Neural cell (in vitro differentiated cells): ENCODE measurements around the gene MTG1.

Experiments used
- EZH2 ChIP-seq: fragments of 200-600, 300-800 bp; shearing (Covaris generic), sonication (generic); IDR thresholded peaks from 2 replicates; pipeline ENCODE4 v1.6.1; 2014; ENCODE audit warnings: antibody characterized with exemption, low read length, borderline replicate concordance, mild to moderate bottlenecking; ENCODE audit not compliant: insufficient read depth, poor library complexity, severe bottlenecking
- RAD21 ChIP-seq: fragments of 450-650 bp; conservative IDR thresholded peaks from 2 replicates; pipeline ENCODE4 v1.6.1; 2014; ENCODE audit warnings: antibody characterized with exemption, mild to moderate bottlenecking, moderate library complexity
- TF ChIP-seq, protein P1 (sequence below): fragments of 450-650 bp; IDR thresholded peaks from 2 replicates; pipeline ENCODE4 v1.5.1; 2014; ENCODE audit warnings: antibody characterized with exemption, mild to moderate bottlenecking, moderate library complexity; ENCODE audit not compliant: poor library complexity, severe bottlenecking
- TF ChIP-seq, protein P2 (sequence below): IDR thresholded peaks from 2 replicates; pipeline ENCODE4 v1.6.1; 2012; ENCODE audit warnings: borderline replicate concordance

DNA sequence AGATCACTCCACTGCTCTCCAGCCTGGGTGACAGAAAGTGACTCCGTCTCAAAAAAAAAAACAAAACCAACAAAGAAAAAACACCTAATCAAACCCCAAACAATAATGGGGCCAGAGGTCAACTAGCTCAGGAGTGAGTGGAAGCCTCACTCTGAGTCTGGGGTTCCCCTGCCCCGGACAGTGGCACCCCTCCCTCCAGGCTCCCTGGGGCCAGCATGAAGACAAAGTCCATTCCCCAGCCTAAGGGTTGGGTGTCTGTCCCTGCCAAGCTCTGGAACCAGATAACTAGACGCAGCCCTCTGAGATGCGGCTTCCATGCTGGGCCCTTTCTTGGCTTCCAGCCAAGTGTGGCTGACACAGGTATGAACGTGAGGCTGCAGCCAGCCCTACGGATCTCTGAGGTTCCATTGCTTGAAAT lies 34.4 kb upstream of the MTG1 start:
- TF ChIP-seq, protein P1, sequence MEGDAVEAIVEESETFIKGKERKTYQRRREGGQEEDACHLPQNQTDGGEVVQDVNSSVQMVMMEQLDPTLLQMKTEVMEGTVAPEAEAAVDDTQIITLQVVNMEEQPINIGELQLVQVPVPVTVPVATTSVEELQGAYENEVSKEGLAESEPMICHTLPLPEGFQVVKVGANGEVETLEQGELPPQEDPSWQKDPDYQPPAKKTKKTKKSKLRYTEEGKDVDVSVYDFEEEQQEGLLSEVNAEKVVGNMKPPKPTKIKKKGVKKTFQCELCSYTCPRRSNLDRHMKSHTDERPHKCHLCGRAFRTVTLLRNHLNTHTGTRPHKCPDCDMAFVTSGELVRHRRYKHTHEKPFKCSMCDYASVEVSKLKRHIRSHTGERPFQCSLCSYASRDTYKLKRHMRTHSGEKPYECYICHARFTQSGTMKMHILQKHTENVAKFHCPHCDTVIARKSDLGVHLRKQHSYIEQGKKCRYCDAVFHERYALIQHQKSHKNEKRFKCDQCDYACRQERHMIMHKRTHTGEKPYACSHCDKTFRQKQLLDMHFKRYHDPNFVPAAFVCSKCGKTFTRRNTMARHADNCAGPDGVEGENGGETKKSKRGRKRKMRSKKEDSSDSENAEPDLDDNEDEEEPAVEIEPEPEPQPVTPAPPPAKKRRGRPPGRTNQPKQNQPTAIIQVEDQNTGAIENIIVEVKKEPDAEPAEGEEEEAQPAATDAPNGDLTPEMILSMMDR: no peak
- TF ChIP-seq RAD21 (no peak), EZH2 (no peak)
- TF ChIP-seq, protein P2, sequence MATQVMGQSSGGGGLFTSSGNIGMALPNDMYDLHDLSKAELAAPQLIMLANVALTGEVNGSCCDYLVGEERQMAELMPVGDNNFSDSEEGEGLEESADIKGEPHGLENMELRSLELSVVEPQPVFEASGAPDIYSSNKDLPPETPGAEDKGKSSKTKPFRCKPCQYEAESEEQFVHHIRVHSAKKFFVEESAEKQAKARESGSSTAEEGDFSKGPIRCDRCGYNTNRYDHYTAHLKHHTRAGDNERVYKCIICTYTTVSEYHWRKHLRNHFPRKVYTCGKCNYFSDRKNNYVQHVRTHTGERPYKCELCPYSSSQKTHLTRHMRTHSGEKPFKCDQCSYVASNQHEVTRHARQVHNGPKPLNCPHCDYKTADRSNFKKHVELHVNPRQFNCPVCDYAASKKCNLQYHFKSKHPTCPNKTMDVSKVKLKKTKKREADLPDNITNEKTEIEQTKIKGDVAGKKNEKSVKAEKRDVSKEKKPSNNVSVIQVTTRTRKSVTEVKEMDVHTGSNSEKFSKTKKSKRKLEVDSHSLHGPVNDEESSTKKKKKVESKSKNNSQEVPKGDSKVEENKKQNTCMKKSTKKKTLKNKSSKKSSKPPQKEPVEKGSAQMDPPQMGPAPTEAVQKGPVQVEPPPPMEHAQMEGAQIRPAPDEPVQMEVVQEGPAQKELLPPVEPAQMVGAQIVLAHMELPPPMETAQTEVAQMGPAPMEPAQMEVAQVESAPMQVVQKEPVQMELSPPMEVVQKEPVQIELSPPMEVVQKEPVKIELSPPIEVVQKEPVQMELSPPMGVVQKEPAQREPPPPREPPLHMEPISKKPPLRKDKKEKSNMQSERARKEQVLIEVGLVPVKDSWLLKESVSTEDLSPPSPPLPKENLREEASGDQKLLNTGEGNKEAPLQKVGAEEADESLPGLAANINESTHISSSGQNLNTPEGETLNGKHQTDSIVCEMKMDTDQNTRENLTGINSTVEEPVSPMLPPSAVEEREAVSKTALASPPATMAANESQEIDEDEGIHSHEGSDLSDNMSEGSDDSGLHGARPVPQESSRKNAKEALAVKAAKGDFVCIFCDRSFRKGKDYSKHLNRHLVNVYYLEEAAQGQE: no peak
